HCT116 (cell line): ENCODE results near the gene SIL1. TPM values are rescaled to one million over a fixed set of nuclear protein-coding genes. Genes with fewer than 3 reads are reported as not detected.

Experiments
- ATAC-seq: fragments of 200-7000 bp; cut with Tn5 transposase; 2 replicates; pipeline ENCODE4 v1.9.1; 2020; ENCODE audit warnings: mild to moderate bottlenecking, moderate library complexity
- BruUV-seq: library from RNA; stranded (reverse); fragments of 400-500 nt; replicated peaks from 2 replicates; lab custom pipeline; 2021; lab: Mats Ljungman, UMichigan
- CTCF ChIA-PET: fragments of 300-600 bp; sonication (Branson Sonifier 250); formaldehyde crosslinking; loops from one replicate; lab custom pipeline; 2021; ENCODE audit warnings: antibody characterized with exemption; lab: Charles Lee
- POLR2A ChIA-PET: fragments of 300-600, 350-600 bp; sonication (Branson Sonifier 250); formaldehyde crosslinking; loops from one replicate; lab custom pipeline; 2021; ENCODE audit warnings: antibody characterized with exemption; lab: Charles Lee
- RAD21 ChIA-PET, 2 experiments: fragments of 300-600 bp; sonication (Branson Sonifier 250); formaldehyde crosslinking; loops; one replicate each; lab custom pipeline; 2023; ENCODE audit warnings: low total read pairs in 2 of 2; ENCODE audit not compliant: uncharacterized antibody in 2 of 2, unreplicated experiment in 2 of 2, low non-redundant PET in 1 of 2; lab: Charles Lee
- DNase-seq: peaks from one replicate; pipeline ENCODE4 v3.0.0-alpha.2; 2010; ENCODE audit warnings: low read depth, low spot score
- H2AFZ ChIP-seq: fragments of 200-600 bp; shearing (Covaris generic), sonication (generic); 2 replicates; pipeline ENCODE4 v1.6.1; 2017; ENCODE audit warnings: low read depth, mixed run types, mixed read lengths, antibody characterized with exemption, low read length; ENCODE audit not compliant: poor library complexity, severe bottlenecking
- H3K27ac ChIP-seq: 2 replicates; pipeline ENCODE4 v1.5.1; 2012; ENCODE audit warnings: low read depth, low read length
- H3K27me3 ChIP-seq: fragments of 200-600 bp; sonication (generic); 2 replicates; pipeline ENCODE4 v1.6.1; 2016; ENCODE audit warnings: mixed run types, low read length, mixed read lengths; ENCODE audit not compliant: insufficient read depth
- H3K36me3 ChIP-seq, 2 experiments: fragments of 200-500 bp in 1 of 2; fragments of 200-600 bp in 1 of 2; sonication (Bioruptor generic) in 1 of 2; sonication (generic) in 1 of 2; 2 replicates each; pipeline versions ENCODE4 v1.5.1 to v1.6.1; 2014 to 2016; ENCODE audit warnings: low read length in 2 of 2, inconsistent platforms in 1 of 2, mixed read lengths in 1 of 2, mixed run types in 1 of 2; ENCODE audit not compliant: insufficient read depth in 2 of 2, control insufficient read depth in 1 of 2
- H3K4me1 ChIP-seq, 2 experiments: fragments of 200-600 bp in 1 of 2; sonication (generic) in 1 of 2; 2 replicates each; pipeline versions ENCODE4 v1.5.1 to v1.6.1; 2012 to 2017; ENCODE audit warnings: low read length in 2 of 2, inconsistent platforms in 1 of 2, mild to moderate bottlenecking in 1 of 2, mixed read lengths in 1 of 2, mixed run types in 1 of 2, moderate library complexity in 1 of 2; ENCODE audit not compliant: insufficient read depth in 2 of 2, control insufficient read depth in 1 of 2
- H3K4me2 ChIP-seq: fragments of 200-600 bp; sonication (generic); 2 replicates; pipeline ENCODE4 v1.6.1; 2017; ENCODE audit warnings: mixed run types, low read length, mixed read lengths
- H3K4me3 ChIP-seq, 2 experiments: fragments of 200-600 bp in 1 of 2; sonication (generic) in 1 of 2; replicated peaks in 1 of 2; 2 replicates each; pipeline ENCODE4 v1.5.1; 2011 to 2016; ENCODE audit warnings: low read length in 2 of 2, control low read depth in 1 of 2, low read depth in 1 of 2, mild to moderate bottlenecking in 1 of 2, mixed read lengths in 1 of 2, mixed run types in 1 of 2
- H3K79me2 ChIP-seq: fragments of 200-600 bp; sonication (generic); 2 replicates; pipeline ENCODE4 v1.6.1; 2017; ENCODE audit warnings: mild to moderate bottlenecking, mixed run types, low read length, moderate library complexity, mixed read lengths; ENCODE audit not compliant: insufficient read depth
- H3K9ac ChIP-seq: fragments of 200-600 bp; sonication (generic); 2 replicates; pipeline ENCODE4 v1.6.1; 2016; ENCODE audit warnings: low read length, mixed read lengths
- H3K9me2 ChIP-seq: fragments of 200-600 bp; sonication (generic), shearing (Covaris generic); 2 replicates; pipeline ENCODE4 v1.6.1; 2017; ENCODE audit warnings: mixed run types, mild to moderate bottlenecking, moderate library complexity; ENCODE audit not compliant: insufficient read depth
- H3K9me3 ChIP-seq, 2 experiments: fragments of 200-500 bp in 1 of 2; fragments of 200-600 bp in 1 of 2; sonication (Bioruptor generic) in 1 of 2; sonication (generic) in 1 of 2; 2 replicates each; pipeline ENCODE4 v1.6.1; 2014 to 2017; ENCODE audit warnings: low read length in 2 of 2, mixed read lengths in 2 of 2, inconsistent platforms in 1 of 2, low read depth in 1 of 2, mild to moderate bottlenecking in 1 of 2, mixed run types in 1 of 2, moderate library complexity in 1 of 2; ENCODE audit not compliant: control insufficient read depth in 1 of 2, insufficient read depth in 1 of 2
- H4K20me1 ChIP-seq: fragments of 200-600 bp; sonication (generic), shearing (Covaris generic); 2 replicates; pipeline ENCODE4 v1.6.1; 2017; ENCODE audit warnings: mixed run types, mild to moderate bottlenecking, moderate library complexity; ENCODE audit not compliant: insufficient read depth
- CEBPB ChIP-seq: IDR thresholded peaks from 2 replicates; pipeline ENCODE4 v1.6.1; 2012; ENCODE audit warnings: low read depth
- ELF1 ChIP-seq: IDR thresholded peaks from 2 replicates; pipeline ENCODE4 v1.6.1; 2012; ENCODE audit warnings: low read depth, borderline replicate concordance
- EZH2phosphoT487 ChIP-seq: fragments of 200-600 bp; IDR thresholded peaks from 2 replicates; pipeline ENCODE4 v1.6.1; 2018; ENCODE audit warnings: antibody characterized with exemption, borderline replicate concordance
- JUND ChIP-seq: IDR thresholded peaks from 2 replicates; pipeline ENCODE4 v1.6.1; 2012
- RAD21 ChIP-seq: IDR thresholded peaks from 2 replicates; pipeline ENCODE4 v1.6.1; 2012; ENCODE audit warnings: low read depth, mild to moderate bottlenecking
- SRF ChIP-seq: IDR thresholded peaks from 2 replicates; pipeline ENCODE4 v1.6.1; 2012; ENCODE audit warnings: low read depth
- TCF7L2 ChIP-seq: IDR thresholded peaks from 2 replicates; pipeline ENCODE4 v1.7.0; 2011; ENCODE audit warnings: borderline replicate concordance, inconsistent platforms; ENCODE audit not compliant: insufficient read depth, insufficient read length; ENCODE audit errors: extremely low read depth
- intact Hi-C: fragments of 100-400 bp; cut with micrococcal nuclease; formaldehyde crosslinking; loops from 2 replicates; pipeline ENCODE4 v1.10.0; 2022
- total RNA-seq: library from RNA; stranded (reverse); gene quantifications from one replicate; pipeline ENCODE4 v1.2.1, GENCODE V29; 2021; ENCODE audit not compliant: unreplicated experiment
- TF ChIP-seq, protein P1 (sequence below): IDR thresholded peaks from 2 replicates; pipeline ENCODE4 v1.6.1; 2012
- TF ChIP-seq, protein P2 (sequence below): IDR thresholded peaks from 2 replicates; pipeline ENCODE4 v1.6.1; 2011; ENCODE audit warnings: mild to moderate bottlenecking, low read length, moderate library complexity; ENCODE audit not compliant: insufficient replicate concordance; ENCODE audit errors: extremely low read depth
- TF ChIP-seq, protein P3 (sequence below), 3 experiments: fragments of 200-600 bp in 1 of 3; sonication (generic) in 1 of 3; IDR thresholded peaks in 2 of 3; conservative IDR thresholded peaks in 1 of 3; 2 replicates each; pipeline ENCODE4 v1.5.1; 2012 to 2017; ENCODE audit warnings: low read depth in 2 of 3, low read length in 2 of 3, antibody characterized with exemption in 1 of 3, borderline replicate concordance in 1 of 3, control low read depth in 1 of 3, mild to moderate bottlenecking in 1 of 3, mixed read lengths in 1 of 3, mixed run types in 1 of 3, moderate library complexity in 1 of 3; ENCODE audit not compliant: insufficient read depth in 1 of 3

SIL1 gene
- total RNA-seq, 1 experiment from 2014 or later: 34.0 TPM

- Histone ChIP-seq H3K9ac (no peak overlapping the region), H3K9me3 (no peaks in the 10 kb centered on the region), H3K36me3 (no peaks in the 10 kb centered on the region), H4K20me1 (no peaks in the 10 kb centered on the region), H3K27me3 (no peaks in the 10 kb centered on the region), H3K4me3 (no peak overlapping the region), H2AFZ (no peak overlapping the region), H3K4me1 (no peaks in the 10 kb centered on the region), H3K9me2 (no peaks in the 10 kb centered on the region), H3K4me2 (no peak overlapping the region), H3K79me2 (no peaks in the 10 kb centered on the region), H3K27ac (no peak overlapping the region)
- intact Hi-C loops: no loop called here
- POLR2A ChIA-PET: no interaction called here
- RAD21 ChIA-PET: no interaction called here
- no TSS peak for BruUV-seq
- ATAC-seq (no peak), DNase-seq (no peak)
- CTCF ChIA-PET: no interaction called here
- TF ChIP-seq EZH2phosphoT487 (no peak), RAD21 (no peak)
- TF ChIP-seq, protein P1, sequence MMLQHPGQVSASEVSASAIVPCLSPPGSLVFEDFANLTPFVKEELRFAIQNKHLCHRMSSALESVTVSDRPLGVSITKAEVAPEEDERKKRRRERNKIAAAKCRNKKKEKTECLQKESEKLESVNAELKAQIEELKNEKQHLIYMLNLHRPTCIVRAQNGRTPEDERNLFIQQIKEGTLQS: no peak
- TF ChIP-seq, protein P2, sequence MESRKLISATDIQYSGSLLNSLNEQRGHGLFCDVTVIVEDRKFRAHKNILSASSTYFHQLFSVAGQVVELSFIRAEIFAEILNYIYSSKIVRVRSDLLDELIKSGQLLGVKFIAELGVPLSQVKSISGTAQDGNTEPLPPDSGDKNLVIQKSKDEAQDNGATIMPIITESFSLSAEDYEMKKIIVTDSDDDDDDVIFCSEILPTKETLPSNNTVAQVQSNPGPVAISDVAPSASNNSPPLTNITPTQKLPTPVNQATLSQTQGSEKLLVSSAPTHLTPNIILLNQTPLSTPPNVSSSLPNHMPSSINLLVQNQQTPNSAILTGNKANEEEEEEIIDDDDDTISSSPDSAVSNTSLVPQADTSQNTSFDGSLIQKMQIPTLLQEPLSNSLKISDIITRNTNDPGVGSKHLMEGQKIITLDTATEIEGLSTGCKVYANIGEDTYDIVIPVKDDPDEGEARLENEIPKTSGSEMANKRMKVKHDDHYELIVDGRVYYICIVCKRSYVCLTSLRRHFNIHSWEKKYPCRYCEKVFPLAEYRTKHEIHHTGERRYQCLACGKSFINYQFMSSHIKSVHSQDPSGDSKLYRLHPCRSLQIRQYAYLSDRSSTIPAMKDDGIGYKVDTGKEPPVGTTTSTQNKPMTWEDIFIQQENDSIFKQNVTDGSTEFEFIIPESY: no peak
These were observed 110.1 kb downstream of the SIL1 start for GRCh38 chr5:139088024-139088423.

- POLR2A ChIA-PET: no interaction called here
- Histone ChIP-seq H3K4me2 (no peak overlapping the region), H3K4me3 (no peak overlapping the region), H3K9me2 (no peaks in the 10 kb centered on the region), H3K79me2 (no peaks in the 10 kb centered on the region), H3K4me1 (no peaks in the 10 kb centered on the region), H3K9me3 (no peaks in the 10 kb centered on the region), H3K9ac (no peak overlapping the region), H3K27me3 (no peaks in the 10 kb centered on the region), H4K20me1 (no peaks in the 10 kb centered on the region), H3K36me3 (no peaks in the 10 kb centered on the region), H2AFZ (no peak overlapping the region), H3K27ac (no peak overlapping the region)
- BruUV-seq: no TSS peak
- intact Hi-C loops: no loop called here
- RAD21 ChIA-PET: no interaction called here
- ATAC-seq (no peak), DNase-seq (no peak)
- CTCF ChIA-PET: no interaction called here
- TF ChIP-seq, protein P1: no peak
- TF ChIP-seq RAD21 (no peak), TCF7L2 (no peak), ELF1 (no peak), JUND (no peak), CEBPB (no peak), SRF (no peak)
- TF ChIP-seq, protein P3, sequence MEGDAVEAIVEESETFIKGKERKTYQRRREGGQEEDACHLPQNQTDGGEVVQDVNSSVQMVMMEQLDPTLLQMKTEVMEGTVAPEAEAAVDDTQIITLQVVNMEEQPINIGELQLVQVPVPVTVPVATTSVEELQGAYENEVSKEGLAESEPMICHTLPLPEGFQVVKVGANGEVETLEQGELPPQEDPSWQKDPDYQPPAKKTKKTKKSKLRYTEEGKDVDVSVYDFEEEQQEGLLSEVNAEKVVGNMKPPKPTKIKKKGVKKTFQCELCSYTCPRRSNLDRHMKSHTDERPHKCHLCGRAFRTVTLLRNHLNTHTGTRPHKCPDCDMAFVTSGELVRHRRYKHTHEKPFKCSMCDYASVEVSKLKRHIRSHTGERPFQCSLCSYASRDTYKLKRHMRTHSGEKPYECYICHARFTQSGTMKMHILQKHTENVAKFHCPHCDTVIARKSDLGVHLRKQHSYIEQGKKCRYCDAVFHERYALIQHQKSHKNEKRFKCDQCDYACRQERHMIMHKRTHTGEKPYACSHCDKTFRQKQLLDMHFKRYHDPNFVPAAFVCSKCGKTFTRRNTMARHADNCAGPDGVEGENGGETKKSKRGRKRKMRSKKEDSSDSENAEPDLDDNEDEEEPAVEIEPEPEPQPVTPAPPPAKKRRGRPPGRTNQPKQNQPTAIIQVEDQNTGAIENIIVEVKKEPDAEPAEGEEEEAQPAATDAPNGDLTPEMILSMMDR (IDR thresholded peaks at IDR 0.05 in 2 of 3, conservative IDR thresholded peaks at IDR 0.05 in 1 of 3; ENCODE audit: borderline replicate concordance in 1 of 3, insufficient read depth in 1 of 3, low read depth in 2 of 3, low read length in 2 of 3): no peak
These were observed 115.2 kb downstream of the SIL1 start for GRCh38 chr5:139082813-139083498.
